HG02623 (cell line): Measurements from ENCODE around the gene PRDM16.

ENCODE experiments used
- ATAC-seq: cut with Tn5 transposase; IDR thresholded peaks from one replicate; pipeline ENCODE4 v1.9.1; 2021; ENCODE audit warnings: moderate library complexity; ENCODE audit not compliant: unreplicated experiment

The PRDM16 gene

DNA sequence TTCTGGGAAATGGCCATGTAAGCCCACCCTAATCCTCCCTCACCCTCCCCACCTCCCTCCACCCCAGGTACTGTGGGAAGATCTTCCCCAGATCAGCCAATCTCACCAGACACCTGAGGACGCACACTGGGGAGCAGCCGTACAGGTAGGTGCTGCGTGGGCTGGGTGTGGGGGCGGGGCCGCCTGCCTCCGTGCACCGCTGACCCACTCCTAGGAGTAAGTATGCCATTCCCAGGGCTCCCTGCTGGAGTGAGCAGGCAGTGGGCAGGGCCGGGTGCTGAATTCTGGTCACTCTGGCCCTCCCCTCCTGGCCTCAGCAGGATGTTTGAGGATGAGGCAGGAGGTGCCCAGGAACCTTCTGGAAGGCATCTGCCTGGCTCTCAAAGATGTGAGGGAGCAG, 349.6 kb downstream of the PRDM16 start:
- ATAC-seq = no peak

DNA sequence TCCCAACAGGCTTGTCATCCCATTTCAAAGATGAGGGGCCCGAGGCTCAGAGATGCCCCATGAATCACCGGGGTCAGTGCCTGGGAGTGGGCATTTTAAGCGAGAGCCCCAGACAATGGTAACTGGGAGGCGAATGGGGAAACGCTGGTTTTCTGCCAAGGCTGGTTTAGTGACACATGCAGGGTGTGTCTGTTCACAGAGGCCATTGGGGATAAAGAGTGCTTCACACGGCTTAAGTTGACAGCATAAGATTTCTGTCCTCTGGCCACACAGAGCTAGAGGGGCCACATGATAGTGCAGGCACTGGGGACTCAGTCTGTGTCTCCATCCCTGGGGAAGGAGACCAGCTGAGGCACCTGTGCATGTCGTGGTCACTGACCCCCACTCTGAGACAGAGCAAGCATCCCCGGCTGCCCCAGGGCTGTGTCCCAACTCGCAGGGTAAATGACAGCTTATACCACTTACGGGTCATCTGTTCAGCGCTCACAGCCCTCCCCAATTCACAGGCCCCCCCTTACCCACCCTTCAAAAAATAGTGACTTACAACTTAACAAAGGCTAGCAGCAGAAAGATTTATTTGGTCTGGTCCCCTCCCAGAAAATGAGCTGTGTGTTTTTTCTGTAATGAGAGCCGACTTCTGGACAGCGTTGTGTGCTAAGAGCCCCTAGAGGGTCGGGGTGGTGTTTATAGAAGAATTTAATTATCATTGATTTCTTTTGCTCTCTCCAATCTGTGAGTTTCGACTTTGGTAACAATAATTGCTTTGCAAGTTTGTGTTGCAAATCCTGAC, 350.6 kb downstream of the PRDM16 start:
- no peak for ATAC-seq

DNA sequence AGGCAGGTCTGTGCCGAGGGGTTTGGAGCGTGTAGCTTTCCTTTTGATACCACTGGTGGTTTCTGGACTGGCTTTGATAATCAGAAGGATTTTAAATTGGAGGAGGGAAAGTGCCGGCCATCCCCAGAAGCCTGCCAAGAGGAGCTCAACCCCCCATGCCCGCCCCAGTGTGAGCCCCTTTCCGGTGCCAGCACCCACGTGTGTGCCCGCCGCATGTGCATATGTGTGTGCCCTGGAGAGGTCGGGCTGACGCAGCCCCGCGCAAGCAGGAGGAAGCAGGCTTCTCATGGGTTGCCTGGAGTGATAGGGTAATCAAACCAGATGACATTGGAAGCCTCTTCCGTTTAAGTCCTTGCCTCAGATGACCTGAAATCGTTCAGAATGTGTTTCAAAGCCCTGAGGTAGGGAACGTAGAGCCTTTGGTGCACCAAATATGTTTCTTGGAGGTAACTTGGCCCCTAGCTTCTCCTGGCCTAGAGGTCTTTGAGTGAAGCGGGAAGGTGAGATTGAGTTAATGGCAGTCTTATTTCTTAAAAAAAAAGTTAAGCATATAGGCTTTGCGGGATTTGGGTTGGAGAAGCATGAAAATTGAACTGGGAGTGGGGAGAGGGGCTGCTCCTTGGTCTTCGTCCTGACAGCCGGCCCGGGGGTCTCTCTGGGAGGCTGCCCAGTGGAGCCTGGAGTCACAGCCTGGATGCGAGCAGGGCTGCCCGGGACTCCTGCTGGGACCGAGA, 351.4 kb downstream of the PRDM16 start:
- ATAC-seq = no peak

DNA sequence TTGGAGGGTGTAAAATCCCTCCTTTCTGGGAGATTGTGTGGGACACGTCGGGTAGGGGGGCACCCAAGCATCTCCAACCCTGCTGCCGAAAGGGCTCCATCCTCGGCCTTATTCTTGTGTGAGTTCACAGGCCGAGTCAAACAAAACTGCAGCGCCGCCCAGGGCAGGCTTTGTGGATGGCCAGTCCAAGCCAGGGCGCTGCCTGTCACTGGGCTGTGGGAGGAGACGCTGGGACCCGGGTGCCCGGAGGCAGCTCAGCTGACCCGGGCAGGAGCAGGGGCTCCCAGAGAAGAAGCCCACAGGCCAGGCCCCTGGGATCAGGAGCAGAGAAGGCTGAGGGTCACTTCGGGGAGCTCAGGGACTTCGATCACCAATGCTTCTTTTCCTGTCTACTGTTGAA, 353.6 kb downstream of the PRDM16 start:
- ATAC-seq = no peak

DNA sequence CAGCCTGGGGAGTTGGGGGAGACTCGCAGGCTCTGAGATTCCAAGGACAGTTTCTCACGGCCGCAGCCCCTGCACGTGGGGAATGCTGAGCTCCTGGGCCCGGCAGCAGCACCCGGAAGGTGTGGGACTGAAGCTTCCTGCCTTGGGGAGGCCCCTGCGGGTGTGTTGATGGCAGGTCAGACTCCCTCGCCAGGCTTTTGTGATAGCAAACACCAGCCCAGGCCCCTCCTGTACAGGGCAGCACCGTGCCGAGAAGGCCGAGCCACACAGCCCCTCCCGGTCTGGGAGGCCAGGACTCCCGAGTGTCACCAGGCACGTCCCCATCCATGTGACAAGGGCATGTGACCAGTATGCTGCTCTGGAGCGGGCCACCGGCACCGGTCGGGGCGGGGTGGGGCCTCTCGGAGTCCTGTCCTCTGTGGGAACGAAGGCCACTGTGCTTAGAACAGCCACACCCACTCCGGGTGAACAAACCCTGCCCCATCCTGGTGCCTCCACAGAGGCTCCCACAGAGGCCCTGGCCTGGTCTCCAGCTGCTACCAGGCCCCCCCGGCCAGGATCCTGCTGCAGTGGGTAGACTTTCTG, 354.3 kb downstream of the PRDM16 start:
- ATAC-seq = no peak

DNA sequence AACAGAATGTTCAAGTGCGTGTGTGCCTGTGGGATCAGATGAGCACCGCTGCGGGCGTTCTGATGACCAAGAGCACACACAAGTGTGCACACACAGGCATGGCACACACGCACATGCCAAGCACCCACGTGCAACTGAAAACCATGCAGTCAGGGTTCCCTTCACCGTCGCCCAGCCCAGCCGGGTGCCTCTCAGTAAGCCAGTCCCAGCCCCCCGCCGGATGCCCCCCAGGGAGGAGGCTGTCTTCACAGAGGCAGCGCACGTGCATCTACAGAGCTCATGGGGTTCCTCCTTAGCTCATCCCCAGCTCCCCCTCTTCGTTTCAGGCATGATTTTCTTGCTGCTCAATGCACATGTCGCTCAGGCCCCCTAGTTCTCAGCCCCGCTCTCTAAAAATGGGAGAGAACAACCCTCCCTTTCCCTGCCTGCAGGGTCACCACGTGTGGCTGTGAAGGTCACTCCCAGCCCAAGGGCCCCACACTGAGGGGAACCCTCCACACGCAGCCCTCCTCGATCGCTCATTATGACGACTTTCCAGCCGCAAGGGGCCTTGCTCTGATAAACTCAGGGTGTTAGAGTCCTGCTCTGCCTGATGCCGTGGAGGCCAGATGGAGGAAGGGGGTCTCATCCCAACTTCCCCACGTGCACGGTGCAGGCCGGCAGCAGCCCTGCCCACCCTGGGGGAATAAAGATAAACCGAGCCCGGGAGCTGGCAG, 355.1 kb downstream of the PRDM16 start:
- no peak for ATAC-seq

DNA sequence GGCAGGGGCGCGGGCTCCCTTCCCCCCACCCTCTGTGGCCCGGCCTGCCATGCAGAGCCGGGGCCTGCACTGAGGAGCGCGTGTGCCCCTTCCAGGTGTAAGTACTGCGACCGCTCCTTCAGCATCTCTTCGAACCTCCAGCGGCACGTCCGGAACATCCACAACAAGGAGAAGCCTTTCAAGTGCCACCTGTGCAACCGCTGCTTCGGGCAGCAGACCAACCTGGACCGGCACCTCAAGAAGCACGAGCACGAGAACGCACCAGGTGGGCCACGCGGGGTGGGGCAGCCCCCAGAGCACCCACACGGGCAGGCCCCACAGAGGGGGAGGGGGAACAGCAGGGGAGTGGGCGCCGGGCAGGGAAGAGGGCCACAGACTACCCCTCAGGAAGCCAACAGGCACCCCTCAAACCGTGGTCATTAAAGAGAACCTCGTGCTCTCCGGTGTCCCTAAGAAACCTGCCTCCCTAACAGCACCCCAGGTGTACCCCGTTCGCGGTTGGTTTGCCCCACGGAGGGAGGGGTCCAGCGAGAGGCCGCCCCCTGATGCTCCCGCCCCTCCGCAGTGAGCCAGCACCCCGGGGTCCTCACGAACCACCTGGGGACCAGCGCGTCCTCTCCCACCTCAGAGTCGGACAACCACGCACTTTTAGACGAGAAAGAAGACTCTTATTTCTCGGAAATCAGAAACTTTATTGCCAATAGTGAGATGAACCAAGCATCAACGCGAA, 356.6 kb downstream of the PRDM16 start:
- no peak for ATAC-seq

DNA sequence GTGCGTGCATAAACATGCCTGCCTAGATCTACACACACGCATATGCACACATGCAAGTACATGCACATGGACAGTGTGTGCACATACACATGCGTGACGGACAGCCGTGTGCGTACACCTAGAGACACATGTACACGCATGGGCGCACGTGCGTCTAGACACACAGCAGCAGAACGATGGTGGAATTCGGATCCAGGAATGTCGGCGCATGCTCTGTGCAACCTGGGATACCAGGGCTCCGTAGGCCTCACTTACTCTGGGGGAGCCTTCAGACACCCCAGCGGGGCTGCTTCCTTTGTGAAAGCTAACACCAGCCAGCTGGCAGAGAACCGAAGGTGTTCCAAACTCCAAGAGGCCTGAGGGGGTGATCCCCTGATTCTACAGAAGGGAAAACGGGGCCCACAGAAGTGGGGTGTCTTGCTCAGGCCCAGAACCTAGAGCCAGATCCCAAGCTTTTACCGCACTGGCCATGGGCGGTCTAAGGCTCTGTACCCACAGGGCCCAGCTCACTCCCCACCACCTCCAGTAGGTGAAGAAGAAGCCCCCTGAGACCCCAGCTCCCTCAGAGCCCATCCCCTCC, 358.0 kb downstream of the PRDM16 start:
- ATAC-seq = no peak

DNA sequence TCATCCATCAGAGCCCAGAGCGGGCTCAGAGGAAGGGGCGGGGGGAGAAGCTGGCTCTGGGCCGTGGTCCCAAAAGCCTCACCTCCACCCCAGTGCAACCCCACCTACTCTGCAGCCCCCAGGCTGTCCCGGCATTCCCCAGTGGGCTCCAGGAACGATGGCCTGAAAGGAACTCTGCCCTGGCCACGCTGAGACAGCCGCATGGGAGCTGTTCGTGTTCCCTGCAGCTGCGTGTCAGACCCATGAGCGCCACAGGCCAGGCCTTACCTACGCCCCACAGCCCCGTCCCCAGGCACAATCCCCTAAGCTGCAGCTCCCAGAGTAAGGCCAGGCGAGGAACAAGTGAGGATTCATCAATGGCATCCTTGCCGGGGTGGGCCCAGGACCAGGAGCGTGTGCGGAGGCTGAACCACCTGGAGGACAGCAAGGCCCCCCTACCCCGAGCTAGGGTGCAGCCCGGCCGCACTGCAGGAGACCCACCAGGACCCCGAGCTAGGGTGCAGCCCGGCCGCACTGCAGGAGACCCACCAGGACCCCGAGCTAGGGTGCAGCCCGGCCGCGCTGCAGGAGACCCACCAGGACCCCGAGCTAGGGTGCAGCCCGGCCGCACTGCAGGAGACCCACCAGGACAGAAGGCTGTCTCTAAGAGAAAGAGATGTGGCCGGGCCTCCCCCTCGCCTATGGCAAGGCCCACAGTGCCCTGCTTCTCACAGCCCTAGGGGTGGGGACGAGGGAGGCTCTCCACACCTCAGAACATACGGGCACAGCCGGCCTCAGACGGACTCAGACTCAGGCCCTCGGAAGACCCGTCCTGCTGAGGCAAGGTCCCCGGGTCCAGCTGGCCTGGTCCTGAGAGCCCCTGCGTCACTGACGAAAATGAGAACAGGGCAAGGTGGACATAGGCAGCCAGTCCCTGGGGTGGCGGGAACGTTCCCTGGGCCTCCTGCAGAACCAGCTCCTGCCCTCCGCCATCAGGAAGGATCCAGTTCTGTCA, 359.0 kb downstream of the PRDM16 start:
- ATAC-seq = no peak

DNA sequence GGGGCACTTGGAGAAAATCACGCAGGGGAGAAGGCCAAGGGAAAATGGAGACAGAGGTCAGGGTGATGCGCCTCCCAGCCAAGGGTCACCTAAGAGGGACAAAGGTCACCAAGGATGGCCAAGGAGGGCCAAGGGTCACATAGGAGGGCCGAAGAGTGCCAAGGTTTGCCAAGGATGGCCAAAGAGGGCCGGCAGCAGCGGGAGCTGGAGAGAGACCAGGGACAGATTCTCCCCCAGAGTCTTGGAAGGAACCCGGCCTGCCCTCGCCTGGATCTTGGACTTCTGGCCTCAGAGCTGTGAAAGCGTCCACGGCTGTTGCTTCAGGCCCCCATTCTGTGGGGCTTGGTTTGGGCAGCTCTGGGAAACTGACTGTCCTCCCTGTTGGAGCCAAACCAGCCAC, 359.9 kb downstream of the PRDM16 start:
- no peak for ATAC-seq

DNA sequence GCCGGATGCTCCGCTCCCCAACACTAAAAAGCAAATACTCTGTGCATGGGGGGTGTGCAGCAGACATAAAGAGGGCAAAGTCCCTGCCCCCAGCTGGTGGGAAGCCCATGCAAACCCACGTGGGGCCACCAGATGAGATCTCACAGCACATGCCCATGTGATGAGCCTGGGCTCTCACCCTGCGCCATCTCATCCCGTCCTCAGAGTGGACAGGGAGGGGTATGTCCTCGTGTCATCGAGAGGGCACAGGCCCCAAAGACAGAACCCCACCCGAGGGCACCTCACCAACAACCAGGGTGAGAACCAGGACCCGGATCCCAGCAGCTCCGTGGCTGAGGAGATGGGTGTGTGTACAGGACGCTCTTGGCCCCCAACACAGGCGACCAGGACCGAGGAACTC, 360.3 kb downstream of the PRDM16 start:
- no peak for ATAC-seq

DNA sequence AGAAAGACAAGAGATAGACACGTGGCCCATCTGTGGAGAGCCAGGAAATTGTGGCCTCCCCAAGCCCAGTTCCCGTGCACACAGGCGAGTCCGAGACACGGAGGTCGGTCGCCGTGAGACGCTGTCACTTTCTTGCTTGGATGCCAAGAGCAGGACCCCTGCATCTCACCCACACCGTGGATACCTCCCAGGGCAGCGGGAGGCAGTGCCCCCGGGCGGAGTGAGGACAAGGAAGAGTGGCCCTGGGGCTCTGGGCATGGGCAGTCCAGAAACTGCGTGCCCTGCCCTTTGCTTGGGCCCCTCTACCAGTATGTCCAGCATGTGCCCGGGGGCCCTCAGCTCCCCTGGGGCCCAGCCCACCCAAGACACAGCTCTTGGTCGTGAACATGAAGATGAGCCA, 360.8 kb downstream of the PRDM16 start:
- no peak for ATAC-seq

DNA sequence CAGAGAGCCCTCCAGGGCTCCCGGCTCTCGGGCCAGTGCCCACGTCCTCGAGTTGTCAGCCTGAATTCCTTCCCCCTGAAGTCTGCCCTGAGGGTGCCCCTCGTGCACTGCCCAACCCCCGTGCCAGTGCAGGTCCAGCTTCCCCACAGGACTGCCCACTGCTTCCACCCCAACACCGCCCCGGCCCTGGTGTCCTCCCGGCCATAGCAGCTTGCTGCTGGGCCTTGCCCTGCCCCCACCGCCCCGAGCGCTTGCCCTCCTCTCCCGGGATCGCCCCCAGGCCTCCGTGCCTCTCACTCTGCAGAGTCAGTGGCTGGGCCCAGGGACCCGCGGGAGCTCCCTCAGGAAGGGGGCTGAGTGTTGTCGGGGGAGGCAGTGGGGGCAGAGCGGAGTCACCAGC, 361.4 kb downstream of the PRDM16 start:
- ATAC-seq = no peak

DNA sequence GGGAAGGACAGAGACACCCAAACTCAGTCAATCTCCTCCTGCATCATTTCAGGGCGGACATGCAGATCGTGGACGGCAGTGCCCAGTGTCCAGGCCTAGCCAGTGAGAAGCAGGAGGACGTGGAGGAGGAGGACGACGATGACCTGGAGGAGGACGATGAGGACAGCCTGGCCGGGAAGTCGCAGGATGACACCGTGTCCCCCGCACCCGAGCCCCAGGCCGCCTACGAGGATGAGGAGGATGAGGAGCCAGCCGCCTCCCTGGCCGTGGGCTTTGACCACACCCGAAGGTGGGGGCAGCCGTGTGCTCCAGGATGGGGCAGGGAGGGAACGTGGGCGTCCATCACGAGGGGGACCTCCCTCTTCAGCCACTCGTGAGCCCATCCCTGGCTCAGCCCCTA, 361.8 kb downstream of the PRDM16 start:
- ATAC-seq = no peak

DNA sequence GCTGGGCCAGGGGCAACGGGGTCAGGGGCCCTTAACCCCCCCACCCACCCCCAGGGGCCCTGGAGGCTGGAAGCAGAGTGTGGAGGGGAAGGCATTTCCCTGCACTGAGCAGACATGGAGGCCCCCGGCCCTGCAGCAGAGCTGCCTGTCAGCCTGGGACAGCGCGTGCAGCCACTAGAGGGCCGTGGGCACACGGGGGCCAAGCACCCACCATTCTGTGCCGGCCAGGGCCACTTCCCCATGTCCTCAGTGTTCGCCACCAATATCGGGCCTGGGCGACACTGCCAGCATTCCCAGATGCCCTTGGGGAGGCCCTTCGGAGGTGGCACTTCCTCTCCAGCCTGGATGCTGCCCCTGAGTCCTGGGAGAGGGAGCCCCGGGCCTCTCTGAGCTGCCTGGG, 362.3 kb downstream of the PRDM16 start:
- no peak for ATAC-seq

DNA sequence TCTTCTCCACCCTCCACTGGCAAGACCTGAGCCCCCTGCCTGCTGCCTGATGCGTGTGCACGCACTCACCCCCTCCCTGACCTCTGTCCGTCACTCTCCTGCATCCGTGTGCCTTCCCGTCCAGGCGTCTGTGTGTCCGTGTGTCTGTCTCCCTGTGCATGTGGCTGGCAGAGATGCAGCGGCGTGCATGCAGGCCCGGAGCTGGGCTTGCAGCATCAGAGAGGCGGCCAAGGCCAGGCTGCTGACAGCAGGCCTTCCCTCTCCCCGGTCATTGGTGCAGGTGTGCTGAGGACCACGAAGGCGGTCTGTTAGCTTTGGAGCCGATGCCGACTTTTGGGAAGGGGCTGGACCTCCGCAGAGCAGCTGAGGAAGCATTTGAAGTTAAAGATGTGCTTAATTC, 362.7 kb downstream of the PRDM16 start:
- no peak for ATAC-seq

DNA sequence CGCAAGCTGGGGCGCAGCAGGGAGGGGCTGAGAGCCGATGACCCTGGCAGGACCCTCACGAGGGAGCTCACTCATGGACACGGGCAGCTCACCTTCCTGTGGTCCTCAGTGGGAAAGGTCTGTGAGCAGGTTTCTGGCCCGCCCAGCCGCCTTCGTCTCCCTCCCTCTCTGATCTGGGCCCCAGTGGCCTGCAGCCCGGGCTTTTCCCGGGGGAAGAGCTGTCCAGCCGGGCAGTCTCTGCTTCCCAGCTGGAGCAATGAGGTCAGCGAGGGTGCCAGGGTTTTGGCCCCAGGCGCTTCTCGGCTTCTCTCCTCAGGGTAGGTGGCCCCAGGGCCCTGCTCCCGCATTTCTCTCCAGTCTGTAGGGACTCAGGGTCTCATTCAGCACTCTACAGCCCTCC, 363.3 kb downstream of the PRDM16 start:
- ATAC-seq = no peak

DNA sequence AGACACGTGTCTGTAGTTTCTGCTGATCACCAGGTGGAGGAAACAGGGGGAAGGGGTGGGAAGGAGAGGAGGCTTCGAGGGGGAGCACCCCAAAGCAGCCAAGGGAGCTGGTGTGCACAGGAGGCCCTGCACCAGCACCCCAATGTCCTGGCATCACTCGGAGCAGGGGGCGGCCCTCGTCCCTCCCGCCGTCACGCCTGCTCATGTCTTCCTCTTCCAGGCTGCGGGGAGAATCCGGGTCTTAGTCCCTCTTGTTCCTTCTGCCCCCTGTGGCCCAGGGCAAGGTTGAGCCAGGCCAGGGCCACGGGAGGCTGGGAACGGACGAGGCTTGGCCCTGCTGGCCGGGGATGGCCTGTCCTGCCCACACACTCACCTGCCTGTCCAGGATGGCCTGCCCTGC, 364.1 kb downstream of the PRDM16 start:
- ATAC-seq = no peak

DNA sequence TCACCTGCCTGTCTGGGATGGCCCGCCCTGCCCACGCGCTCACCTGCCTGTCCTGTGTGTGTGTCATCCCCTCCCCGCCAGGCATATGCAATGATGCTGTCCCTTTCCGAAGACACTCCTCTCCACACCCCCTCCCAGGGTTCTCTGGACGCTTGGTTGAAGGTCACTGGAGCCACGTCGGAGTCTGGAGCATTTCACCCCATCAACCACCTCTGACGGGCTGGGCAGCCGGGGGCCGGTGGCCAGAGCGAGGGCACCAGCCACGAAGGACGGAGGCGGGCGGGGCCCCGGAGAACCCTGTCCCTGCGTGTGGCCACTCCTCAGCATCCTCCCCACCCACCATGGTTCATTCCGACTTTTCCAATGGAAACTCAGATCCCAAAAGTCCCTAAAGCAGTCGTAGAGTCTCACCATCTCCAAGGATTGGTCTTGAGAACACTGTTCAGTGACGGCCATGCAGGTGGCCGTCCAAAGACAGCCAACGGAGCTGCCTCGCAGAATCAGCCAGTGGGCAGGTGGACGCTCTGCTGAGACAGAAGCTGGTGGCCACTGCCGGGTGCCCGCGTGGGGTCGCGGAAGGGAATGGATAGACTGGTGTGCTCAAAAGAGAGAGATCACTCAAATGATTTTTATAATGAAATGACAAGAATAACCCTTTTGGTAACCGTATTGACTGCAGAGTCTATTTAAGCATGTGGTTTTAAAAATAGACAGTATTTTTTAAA, 364.8 kb downstream of the PRDM16 start:
- ATAC-seq = no peak
